Measurements from ENCODE around the gene MRPL27. TPM values are rescaled to one million over a fixed set of nuclear protein-coding genes. Genes with fewer than 3 reads are reported as not detected.
"Not testable (repeated sequence)": the region's sequence is repeated elsewhere in the genome, so short reads cannot be mapped to it uniquely, and the experiment has no call there.

MRPL27 gene
- total RNA-seq, 6 experiments from 2014 or later, result 34.3 to 69.4 (median 38.6) TPM

- no peak for ATAC-seq
- Histone ChIP-seq H3K27me3 (no peaks in the 10 kb centered on the region), H3K36me3 (no peaks in the 10 kb centered on the region), H3K4me3 (no peak overlapping the region), H3K9me3 (no peaks in the 10 kb centered on the region), H3K27ac (no peak overlapping the region), H3K4me1 (no peaks in the 10 kb centered on the region)
- TF ChIP-seq POLR2A (IDR thresholded peaks at IDR 0.05) (no peak), CTCF (IDR thresholded peaks at IDR 0.05) (no peak)
- DNase-seq, result no peak
- intact Hi-C loops (cut with DNase I), result no loop called here
Measured at GRCh38 chr17:50338645-50339044, 34.3 kb downstream of the MRPL27 start.

- no peak overlapping the region for H3K27ac ChIP-seq
- H3K36me3 ChIP-seq, result no peaks in the 10 kb centered on the region
- H3K9me3 ChIP-seq, result no peaks in the 10 kb centered on the region
- TF ChIP-seq CTCF (IDR thresholded peaks at IDR 0.05), result no peak
- no peak for TF ChIP-seq POLR2A (IDR thresholded peaks at IDR 0.05)
- no peak for ATAC-seq
- H3K4me1 ChIP-seq, result no peaks in the 10 kb centered on the region
- DNase-seq, result no peak
- H3K27me3 ChIP-seq, result no peaks in the 10 kb centered on the region
- 89% methylated on average over 2 of the region's 2 CpGs for WGBS (ENCODE audit: insufficient coverage, low coverage, low lambda C conversion rate, missing lambda C conversion rate)
- H3K4me3 ChIP-seq, result no peak overlapping the region
- intact Hi-C loops (cut with DNase I), result no loop called here
Measured at GRCh38 chr17:50337956-50338355, 35.0 kb downstream of the MRPL27 start.

- H3K36me3 ChIP-seq; H3K27me3 ChIP-seq; DNase-seq; intact Hi-C loops (cut with DNase I); H3K27ac ChIP-seq; ATAC-seq; H3K9me3 ChIP-seq; H3K4me3 ChIP-seq; H3K4me1 ChIP-seq: not testable (repeated sequence)
- 42% methylated on average over 9 of the region's 14 CpGs for WGBS (ENCODE audit: insufficient coverage, low coverage, low lambda C conversion rate, missing lambda C conversion rate)
Measured at GRCh38 chr17:50333291-50334057, 39.5 kb downstream of the MRPL27 start.

GRCh38 chr17:50332196-50332595, 40.8 kb downstream of the MRPL27 start:
- TF ChIP-seq CTCF (IDR thresholded peaks at IDR 0.05), result no peak
- TF ChIP-seq POLR2A (IDR thresholded peaks at IDR 0.05), result no peak
- Histone ChIP-seq H3K4me3 (no peak overlapping the region), H3K27ac (no peak overlapping the region), H3K4me1 (no peaks in the 10 kb centered on the region), H3K36me3 (no peaks in the 10 kb centered on the region), H3K27me3 (no peaks in the 10 kb centered on the region), H3K9me3 (no peaks in the 10 kb centered on the region)
- DNase-seq (no peak), ATAC-seq (no peak)
- intact Hi-C loops (cut with DNase I), result no loop called here
- 19% methylated on average over 2 of the region's 6 CpGs for WGBS (ENCODE audit: insufficient coverage, low coverage, low lambda C conversion rate, missing lambda C conversion rate)

GRCh38 chr17:50331085-50331791, 41.7 kb downstream of the MRPL27 start:
- Histone ChIP-seq H3K4me1 (no peaks in the 10 kb centered on the region), H3K27ac (no peak overlapping the region), H3K9me3 (no peaks in the 10 kb centered on the region), H3K27me3 (no peaks in the 10 kb centered on the region), H3K36me3 (no peaks in the 10 kb centered on the region), H3K4me3 (no peak overlapping the region)
- no peak for ATAC-seq
- TF ChIP-seq CTCF (IDR thresholded peaks at IDR 0.05) (no peak), POLR2A (IDR thresholded peaks at IDR 0.05) (no peak)
- DNase-seq, result no peak
- 35% methylated on average over 2 of the region's 4 CpGs for WGBS (ENCODE audit: insufficient coverage, low coverage, low lambda C conversion rate, missing lambda C conversion rate)
- intact Hi-C loops (cut with DNase I), result no loop called here
